Nucleus accumbens (tissue), 56 donors: Measurements from ENCODE around the gene CEP135.
"Not testable (repeated sequence)": the region's sequence is repeated elsewhere in the genome, so short reads cannot be mapped to it uniquely, and the experiment has no call there.

Source experiments
- DNase-seq, 56 donors: peaks; one replicate each; lab custom pipeline; 2025; lab: John Stamatoyannopoulos, UW

CEP135 gene

GRCh38 chr4:55948726-55949481 lies at the start of gene CEP135:
CEP135 (plus strand) TSS chr4:55948945; CDS start chr4:55952131, 3,186 bp downstream.
- peak; percentile 49 to 95 (median 86) for DNase-seq

GRCh38 chr4:55902677-55903076 lies 46.1 kb upstream of the CEP135 start:
- DNase-seq = no peak

GRCh38 chr4:55903577-55903976 lies 45.2 kb upstream of the CEP135 start:
- DNase-seq = no peak

GRCh38 chr4:55904576-55904975 lies 44.2 kb upstream of the CEP135 start:
- no peak for DNase-seq

GRCh38 chr4:55906323-55906722 lies 42.4 kb upstream of the CEP135 start:
- no peak for DNase-seq

GRCh38 chr4:55906989-55907388 lies 41.8 kb upstream of the CEP135 start:
- no peak for DNase-seq

- no peak for DNase-seq
Measured at GRCh38 chr4:55907469-55907868, 41.3 kb upstream of the CEP135 start.

GRCh38 chr4:55910140-55910539 lies 38.6 kb upstream of the CEP135 start:
- no peak for DNase-seq

- DNase-seq = no peak
Measured at GRCh38 chr4:55912249-55912648, 36.5 kb upstream of the CEP135 start.

- no peak for DNase-seq
Measured at GRCh38 chr4:55920571-55920970, 28.2 kb upstream of the CEP135 start.

GRCh38 chr4:55921093-55921492 lies 27.7 kb upstream of the CEP135 start:
- DNase-seq = no peak

GRCh38 chr4:55925241-55925640 lies 23.5 kb upstream of the CEP135 start:
- no peak for DNase-seq

- no peak for DNase-seq
Measured at GRCh38 chr4:55926610-55927009, 22.1 kb upstream of the CEP135 start.

GRCh38 chr4:55927803-55928437 lies 20.8 kb upstream of the CEP135 start:
- DNase-seq = no peak

- no peak for DNase-seq
Measured at GRCh38 chr4:55928846-55929245, 19.9 kb upstream of the CEP135 start.

- no peak for DNase-seq
Measured at GRCh38 chr4:55931043-55931442, 17.7 kb upstream of the CEP135 start.

- DNase-seq = no peak
Measured at GRCh38 chr4:55931833-55932232, 16.9 kb upstream of the CEP135 start.

- DNase-seq = no peak
Measured at GRCh38 chr4:55932511-55932910, 16.2 kb upstream of the CEP135 start.

GRCh38 chr4:55933611-55934010 lies 15.1 kb upstream of the CEP135 start:
- DNase-seq = no peak

GRCh38 chr4:55935907-55936306 lies 12.8 kb upstream of the CEP135 start:
- DNase-seq = not testable (repeated sequence)

GRCh38 chr4:55938481-55938880 lies 10.3 kb upstream of the CEP135 start:
- DNase-seq = no peak

- no peak for DNase-seq
Measured at GRCh38 chr4:55939421-55939820, 9.3 kb upstream of the CEP135 start.
